Stimulated activated CD8-positive, alpha-beta memory T cell treated with anti-CD3 and anti-CD28 coated beads, Interleukin-7, amount 100 ng/mL, for 1 hour (primary cell): ENCODE results near the gene ZFP36.
"Not testable (repeated sequence)": the region's sequence is repeated elsewhere in the genome, so short reads cannot be mapped to it uniquely, and the experiment has no call there.

Experiments used
- DNase-seq, 2 donors: peaks; one replicate each; pipeline ENCODE4 v3.0.0-alpha.2; 2020; ENCODE audit warnings: low read depth in 2 of 2

The ZFP36 gene, protein sequence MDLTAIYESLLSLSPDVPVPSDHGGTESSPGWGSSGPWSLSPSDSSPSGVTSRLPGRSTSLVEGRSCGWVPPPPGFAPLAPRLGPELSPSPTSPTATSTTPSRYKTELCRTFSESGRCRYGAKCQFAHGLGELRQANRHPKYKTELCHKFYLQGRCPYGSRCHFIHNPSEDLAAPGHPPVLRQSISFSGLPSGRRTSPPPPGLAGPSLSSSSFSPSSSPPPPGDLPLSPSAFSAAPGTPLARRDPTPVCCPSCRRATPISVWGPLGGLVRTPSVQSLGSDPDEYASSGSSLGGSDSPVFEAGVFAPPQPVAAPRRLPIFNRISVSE

DNA sequence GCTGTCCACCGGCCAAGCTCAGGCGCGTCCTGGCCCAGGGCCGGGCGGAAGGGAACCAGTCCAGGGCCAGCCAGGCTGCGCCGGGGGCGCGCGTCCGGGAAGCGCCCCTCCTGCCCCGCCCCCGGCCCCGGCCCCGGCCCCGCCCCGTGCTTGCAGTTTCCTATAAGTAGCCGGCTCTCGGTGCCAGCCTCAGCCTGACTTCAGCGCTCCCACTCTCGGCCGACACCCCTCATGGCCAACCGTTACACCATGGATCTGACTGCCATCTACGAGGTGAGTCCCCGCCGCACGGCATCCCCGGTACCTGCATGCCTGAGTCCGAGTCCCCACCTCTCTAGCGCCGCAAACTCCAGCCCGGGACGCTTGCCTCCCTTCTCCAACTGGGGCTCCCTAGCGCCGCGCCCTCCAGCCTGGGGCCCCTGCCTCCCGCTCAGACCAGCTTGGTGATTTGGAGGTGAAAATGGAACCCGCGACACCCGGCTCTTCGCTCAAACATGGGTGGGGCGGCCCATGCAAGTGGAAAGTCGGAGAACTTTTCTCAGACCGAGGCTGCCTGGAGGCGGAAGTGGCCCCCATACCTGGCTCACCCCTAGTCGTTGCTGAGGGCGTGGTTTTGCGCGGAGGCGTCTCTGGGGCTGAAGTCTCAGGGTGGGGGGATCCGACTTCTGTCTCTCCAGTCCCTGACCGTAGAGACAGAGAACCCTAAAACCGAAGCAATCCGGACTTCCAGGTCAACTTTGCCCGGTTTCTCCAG lies at the start of gene ZFP36:
Gene ZFP36, plus strand, starts transcription at position 192 of the 754 bp plus-strand sequence. Its CDS starts 58 bp downstream, at position 250.
- DNase-seq, result peak; percentile 85 to 89

DNA sequence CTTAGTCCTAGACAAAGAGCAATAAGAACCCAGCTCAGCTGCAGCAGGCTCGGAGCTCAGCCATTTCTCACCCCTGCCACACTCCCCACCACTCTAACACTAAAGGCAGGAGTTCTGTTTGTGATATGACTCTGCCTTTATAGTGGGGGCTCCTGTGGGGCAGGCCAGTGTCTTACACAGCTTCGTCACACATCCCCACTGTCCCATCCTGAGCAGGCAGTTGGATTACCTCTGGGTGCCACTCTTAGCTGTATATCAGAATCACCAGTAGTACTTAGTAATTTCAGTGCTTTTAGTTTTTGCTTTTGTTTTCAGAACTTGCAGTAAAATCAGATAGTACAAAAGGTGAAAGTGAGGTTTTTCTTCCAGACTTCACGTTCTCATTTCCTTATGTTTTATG lies 47.6 kb upstream of the ZFP36 start:
- no peak for DNase-seq

DNA sequence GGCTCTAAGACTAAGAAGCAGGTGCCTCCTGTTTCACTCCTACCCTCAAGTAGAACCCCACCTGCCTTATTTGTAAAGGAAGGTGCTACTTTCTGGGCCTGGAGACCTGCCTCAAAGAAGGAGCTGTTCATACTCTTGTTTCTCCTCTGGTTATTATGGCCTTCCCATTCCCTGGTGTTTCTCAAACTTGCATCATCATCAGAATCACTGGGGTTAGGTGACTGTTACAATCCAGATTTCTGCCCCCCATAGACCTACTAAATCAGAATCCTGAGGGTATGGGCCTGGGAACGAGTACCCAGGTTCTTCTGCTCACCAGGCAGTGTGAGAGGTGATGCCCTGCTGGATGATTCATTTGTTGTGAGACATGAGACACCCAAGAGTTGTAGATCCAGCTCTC lies 46.0 kb upstream of the ZFP36 start:
- no peak for DNase-seq

DNA sequence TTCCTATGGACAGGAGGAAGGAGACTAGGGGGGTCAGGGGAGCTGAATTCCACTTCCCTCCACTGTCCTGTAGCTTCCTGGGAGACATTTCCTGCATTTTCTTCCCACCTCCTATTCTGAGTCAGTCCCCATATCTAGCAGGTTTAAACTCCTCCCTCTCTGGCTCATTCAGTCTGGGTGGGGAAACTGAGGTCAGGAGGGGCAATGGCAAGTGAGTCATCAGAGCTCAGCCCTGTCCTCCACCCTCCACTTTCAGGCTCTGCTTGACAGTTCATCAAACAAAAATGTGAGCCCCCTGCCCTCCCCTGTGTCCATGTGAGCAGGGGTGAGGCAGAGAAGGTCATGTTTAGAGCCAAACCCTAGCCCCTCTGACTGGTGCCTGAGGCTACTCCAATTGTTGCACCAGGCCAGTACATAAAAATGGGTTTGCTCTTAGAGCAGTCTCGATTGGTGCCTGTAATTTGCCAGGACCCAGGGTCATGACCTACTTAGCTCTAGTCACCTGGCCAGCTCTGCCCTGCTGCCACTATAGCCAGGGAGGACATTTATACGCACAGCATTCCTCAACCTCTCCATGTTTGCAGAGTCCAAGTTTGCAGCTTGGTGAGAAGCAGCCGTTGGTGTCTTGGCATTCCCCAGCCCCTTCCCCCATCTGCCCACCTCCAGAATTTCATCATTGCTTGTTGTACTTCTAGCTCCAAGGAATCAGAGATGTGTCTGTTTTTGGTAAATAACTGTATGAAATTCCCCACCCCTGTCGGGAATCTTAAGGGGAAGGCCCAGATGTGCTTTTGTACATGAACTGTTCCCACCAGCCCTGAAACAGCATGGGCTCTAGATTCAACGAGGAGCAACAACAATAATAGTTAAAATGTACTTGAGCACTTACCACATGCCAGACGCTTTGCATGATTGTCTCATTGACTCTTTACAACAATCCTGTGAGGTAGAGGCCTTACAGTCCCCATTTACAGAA lies 43.7 kb upstream of the ZFP36 start:
- no peak for DNase-seq

DNA sequence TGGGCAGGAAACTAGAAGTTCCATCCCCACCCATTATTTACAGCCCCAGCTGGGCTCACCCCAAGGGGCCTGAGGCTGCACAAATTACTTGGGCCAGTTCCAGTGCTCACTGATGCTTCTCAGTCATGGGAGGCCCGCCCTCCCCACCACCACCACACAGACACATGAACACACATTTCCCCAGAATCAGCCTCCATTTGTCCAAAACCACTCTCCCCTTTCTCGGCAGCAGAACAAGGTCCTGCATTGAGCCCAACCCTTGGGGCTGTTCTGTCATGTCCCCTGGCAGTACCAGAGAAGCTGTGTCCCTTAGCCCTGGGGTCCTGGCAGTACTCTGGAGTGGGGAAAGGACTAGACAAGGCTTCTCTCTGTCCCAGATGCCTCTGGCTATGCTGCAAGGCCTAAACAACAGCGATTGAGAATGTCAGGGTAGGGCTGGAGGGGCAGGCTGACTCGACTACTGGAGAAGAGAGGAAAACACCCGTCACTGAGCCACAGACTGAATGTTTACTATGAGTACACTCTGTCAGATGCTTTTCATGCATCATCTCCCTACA lies 42.7 kb upstream of the ZFP36 start:
- DNase-seq, result no peak

DNA sequence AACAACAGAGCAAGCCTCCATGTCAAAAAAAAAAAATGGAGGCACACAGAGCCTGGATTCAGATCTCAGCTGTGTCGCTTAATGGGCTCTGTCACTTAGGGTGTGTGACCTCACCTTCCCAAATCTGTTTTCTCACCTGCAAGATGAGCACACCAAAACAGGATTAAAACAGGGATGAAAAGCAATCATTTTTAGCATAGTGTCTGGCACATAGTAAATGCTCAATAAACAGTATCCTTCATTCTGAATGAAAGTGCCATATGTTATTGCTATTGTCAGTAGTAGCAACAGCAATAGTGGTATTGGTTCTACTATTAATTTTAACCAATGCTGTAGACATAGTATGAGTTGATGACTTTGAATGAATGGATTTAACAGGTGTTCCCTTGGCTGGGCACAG lies 41.1 kb upstream of the ZFP36 start:
- DNase-seq, result no peak

DNA sequence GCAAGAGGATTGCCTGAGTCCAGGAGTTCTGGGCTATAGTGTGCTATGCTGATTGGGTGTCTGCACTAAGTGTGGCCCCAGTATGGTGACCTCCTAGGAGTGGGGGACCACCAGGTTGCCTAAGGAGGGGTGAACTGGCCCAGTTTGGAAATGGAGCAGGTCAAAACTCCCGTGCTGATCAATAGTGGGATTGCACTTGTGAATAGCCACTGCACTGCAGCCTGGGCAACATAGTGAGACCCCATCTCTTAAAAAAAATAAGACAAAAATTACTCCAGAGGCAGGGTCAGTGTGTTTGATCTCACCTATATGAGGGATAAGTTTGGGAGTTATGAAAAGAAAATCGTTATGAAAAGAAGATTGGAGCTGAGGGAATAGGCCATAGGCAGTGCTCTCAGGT lies 37.4 kb upstream of the ZFP36 start:
- no peak for DNase-seq

DNA sequence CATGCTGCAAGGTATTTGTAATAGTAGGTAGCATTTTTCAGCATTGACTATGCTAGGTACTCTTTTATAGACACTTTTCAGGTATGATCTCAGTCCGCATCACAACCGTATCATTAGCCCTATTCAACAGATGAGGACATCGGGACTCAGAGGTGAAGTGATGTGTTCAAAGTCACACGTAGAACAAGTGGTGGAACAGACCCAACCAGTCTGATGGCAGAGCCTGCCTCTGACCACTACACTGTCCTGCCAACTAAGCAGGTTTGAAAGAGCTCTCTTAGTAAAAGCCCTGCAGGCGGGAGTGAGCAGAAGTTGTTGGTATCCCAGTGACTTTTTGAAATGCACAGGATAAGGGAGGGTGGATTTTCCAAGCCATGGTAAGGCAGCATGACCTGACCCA lies 35.9 kb upstream of the ZFP36 start:
- no peak for DNase-seq

DNA sequence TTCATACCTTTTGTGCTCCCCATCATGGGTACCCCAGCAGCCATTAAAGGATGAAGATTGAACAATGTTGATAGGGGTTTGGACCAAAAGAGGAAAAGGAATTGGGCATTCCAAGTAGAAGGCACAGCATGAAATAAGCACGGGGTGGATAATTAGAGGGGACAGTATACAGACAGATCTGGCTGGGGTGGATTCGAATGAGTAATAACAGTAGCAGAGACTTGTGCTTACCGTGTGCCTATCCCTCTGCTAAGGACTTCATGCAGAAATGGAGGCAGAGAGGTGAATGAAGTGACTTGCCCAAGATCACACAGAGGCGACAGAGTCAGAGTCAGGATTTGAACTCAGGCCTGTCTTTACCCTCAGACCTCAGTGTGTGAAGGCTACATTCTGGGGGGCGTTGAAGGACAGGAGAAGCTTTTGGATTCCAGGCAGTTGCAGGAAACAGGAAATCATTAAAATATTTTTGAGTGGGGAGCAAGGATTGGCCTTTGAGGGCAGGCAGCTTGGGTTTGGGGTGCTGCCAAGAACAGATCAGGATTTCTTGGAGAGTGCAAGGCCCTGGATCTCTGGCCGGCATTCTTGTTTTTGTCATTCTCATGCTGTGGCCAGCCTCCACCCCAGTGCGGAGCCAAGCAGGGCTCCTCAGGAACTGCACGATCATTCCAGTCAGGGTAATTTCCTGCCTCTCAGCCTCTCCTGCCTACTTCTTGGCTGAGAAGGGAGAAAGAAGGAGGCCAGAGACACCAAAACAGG lies 34.4 kb upstream of the ZFP36 start:
- DNase-seq, result no peak

DNA sequence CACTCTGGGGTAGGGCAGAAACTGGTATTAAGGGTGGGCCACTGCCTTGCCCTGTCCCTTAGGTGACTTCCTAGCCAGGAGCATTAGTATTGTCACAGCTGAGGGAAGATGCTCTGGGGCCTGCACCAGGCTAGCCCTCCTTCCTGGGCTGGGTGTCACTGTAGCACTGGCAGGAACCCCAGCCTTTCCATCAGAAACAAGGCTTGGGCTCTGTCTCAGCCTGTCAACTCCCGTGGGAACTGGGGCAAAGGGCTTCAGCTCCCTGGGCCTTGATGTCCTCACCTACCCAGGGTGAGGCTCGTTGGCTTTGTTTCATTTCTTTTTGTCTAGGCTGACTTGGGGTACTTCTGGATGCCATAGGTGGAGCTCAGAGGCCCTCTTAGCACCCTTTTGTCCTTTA lies 33.7 kb upstream of the ZFP36 start:
- no peak for DNase-seq

DNA sequence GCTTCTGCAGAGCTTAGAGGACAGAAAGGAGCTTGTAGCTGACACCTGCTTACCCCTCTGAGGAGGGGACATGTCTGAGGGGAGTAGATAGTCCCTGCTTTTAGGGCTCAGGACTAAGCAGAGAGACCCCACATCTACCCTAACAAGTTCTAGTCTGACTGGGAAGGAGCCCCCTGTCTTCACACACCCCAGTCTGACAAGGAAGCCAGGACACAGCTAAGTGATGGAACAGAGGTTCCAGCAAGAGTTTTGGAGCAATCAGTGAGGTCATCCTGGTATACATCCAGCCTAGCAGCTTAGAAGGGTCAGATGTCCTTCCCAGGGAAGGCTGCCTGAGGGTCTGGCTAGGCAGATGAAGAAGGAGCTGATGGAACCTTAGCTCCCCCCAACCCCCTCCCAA lies 30.7 kb upstream of the ZFP36 start:
- no peak for DNase-seq

DNA sequence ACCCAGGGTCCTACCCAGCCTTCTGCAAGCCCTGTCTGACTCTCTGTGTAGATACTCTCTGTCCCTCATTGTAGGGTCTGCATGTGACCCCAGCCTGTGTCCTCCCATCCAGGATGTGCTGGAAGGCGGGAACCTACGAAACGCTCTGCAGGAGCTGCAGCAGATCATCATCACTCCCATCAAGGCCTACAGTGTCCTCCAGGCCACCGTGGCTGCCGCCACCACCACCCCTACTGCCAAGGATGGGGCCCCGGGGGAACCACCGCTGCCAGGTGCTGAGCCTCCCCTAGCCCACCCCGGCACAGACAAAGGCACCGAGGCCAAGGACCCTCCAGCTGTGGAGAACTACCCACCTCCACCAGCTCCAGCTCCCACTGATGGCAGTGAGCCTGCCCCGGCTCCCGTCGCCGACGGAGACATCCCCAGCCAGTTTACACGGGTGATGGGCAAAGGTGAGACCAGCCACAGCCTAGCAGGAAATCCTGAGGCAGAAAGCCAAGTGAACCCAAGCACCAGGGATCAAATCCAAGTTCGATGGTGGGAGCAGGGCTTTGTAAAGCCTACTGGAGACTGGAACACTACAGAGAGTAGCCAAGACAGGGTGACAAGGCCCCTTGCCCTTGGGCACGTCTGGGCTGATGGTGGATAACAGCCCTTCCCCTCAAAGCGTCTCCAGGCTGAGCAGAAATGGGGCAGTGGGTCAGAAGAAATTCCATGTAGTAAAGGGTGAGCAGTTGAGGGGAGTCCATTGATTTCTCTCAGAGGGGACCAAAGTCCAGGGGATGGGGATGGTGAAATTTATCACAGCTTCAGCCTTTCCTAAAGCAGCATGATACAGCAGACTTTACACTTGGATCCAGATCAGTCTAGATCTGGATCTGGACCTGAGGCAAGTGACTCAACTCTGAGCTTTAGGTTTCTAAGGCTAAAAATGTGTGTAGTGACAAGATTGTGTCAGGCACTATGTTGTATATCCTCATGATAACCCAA lies 29.0 kb upstream of the ZFP36 start:
- DNase-seq, result no peak

DNA sequence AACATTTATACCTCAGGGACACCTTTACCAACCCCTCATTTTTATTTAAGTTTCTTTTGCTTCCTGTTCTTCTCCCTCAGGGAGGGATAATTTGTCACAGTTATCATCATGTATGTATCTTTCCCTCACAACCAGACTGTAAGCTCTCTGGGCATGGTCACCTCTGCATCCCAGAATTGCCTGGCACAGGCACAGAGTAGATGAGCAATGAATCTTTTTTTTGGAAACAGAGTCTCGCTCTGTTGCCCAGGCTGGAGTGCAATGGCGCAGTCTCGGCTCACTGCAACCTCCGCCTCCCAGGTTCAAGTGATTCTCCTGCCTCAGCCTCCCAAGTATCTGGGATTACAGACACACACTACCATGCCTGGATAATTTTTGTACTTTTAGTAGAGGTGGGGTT lies 27.3 kb upstream of the ZFP36 start:
- DNase-seq, result not testable (repeated sequence)

DNA sequence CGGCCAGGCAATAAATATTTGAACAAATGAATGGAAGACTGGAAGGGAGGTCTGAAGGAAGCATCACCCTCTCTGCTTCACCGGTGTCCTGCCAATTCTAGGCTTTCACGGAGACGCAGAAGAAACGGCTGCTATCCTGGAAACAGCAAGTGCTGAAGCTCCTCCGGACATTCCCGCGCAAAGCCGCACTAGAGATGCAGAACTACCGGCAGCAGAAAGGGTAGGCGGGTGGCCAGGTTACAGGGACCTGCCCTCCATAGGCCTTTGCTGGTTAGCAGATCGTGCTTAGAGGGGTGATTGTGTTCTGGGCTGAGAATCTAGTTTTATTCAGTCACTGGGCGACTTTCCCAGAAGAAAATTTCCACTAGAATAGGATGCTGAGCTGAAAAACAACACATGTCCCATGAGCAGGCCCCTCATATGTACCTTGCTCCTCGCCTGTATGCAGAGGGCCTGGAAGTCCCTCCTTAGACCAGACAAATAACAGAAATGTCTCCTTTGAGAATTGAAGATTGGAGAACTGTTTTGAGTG lies 26.7 kb upstream of the ZFP36 start:
- no peak for DNase-seq

DNA sequence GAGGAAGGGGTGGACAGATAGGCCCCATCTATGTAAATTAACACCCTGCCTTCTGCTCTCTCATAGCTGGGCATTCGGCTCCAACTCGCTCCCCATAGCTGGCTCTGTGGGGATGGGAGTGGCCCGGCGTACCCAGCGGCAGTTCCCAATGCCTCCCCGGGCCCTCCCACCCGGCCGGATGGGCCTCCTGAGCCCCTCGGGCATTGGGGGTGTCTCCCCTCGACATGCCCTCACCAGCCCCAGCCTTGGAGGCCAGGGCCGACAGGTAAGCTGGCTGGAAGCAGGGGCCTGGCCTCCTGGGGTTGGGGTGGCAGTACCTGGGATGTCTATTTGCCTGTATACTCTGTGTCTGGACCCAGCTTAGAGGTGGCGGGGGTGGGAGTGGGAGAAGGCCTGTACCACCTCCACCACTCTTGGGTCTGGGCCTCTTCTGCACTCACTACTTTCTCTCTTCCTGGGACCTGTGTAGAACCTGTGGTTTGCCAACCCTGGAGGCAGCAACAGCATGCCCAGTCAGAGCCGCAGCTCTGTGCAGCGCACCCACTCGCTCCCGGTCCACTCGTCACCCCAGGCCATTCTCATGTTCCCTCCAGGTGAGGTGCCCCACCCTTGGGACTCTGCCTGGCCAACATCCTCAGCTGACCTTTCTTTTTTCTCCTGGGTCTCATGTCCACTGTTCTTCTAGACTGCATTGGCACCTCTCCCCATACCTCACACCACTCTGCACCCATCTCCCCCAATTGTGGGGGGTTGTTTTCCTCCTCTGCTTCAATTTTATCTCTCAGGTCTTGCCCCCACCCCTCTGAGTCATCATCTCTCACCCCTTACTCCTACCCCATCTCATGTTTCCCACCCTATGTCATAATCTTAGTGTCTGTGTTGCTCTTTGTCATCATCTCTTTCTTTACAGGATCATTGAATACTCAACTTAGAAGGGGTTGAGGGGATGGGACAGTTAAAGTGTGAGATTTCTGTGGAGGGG lies 25.8 kb upstream of the ZFP36 start:
- no peak for DNase-seq

DNA sequence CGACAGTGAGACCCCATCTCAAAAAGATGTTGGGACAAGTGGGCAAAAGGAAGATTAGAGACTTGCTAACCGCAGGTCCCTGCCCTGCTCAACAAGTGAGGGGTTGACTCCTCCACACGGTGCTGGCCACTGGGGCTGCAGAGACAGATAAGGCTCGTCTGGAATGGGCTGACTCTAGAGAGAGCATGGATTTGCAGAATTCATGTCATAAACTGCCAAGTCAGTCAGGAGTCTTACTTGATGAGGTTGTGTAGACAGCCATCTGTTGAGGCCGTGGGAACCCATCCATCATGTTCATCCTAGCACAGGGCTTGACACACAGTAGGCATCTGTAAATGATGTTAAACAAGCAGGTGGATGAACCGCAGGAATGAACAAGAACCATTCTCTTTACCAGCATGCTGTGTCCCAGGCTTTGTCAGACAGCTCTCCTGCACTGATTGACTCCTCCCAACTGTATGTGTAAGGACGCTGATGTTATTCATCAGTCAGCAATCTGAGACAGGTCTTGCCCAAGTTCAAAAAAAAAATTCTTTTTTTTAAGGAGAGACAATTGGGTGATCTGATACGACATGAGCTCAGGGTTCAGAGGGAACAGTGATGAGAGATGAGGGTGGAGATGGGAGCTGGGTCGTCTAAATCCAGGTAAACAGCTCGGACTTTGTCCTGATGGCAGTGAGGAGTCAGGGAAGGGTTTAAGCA lies 24.6 kb upstream of the ZFP36 start:
- no peak for DNase-seq

DNA sequence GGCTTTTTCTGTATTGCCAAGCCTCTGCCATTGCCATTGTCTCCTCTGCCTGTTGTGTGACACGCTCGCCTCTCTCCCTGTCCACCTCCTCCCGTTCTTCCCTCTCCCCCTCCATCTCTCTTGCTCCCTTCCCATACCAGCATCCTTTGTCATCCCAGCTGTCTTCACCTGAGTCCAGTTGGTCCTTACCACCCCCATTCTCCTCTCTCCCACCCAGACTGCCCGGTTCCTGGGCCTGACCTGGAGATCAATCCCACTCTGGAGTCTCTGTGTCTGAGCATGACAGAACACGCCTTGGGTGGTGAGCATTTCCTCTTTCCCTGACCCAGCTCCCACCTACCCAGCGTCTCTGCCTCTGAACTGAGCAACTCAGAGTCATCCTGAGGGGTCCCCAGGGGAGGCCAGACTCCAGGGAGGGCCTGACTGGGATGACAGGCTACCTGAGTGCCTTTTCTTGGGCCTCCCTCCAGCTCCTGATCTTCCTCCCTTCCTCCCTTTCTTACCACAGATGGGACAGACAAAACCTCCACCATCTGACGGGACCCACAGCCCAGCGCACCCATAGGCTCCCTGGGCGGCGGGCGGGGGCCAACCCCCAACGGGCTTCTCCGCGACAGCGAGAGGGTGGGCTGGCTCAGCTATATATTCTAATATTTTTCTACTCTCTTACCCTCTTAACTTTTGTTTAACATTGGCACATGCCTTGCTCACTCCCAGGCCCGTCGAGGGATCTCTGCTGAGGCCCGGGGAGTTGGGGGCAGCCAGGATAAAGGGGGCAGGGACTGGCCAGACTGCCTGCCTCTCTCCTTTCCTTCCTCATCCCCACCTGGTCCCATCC lies 23.4 kb upstream of the ZFP36 start:
- DNase-seq, result no peak
